ENCODE results near the gene SMAD7.

SMAD7 gene

GRCh38 chr18:48950536-48951447, at the start of gene SMAD7:
TSS of gene SMAD7 (minus strand) at chr18:48950965. CDS start at chr18:48950424, 541 bp downstream.
- Histone ChIP-seq H3K9ac (ENCODE audit: low read length) (peak within 1 kb of the TSS; percentile 77), H3K27me3 (ENCODE audit: control insufficient read depth, insufficient read depth, low read length) (no peaks in the 10 kb centered on the region), H3K9me3 (ENCODE audit: control insufficient read depth, low read length) (no peaks in the 10 kb centered on the region), H3K36me3 (ENCODE audit: control insufficient read depth, insufficient read depth, low read length) (no peaks in the 10 kb centered on the region), H3K4me3 (ENCODE audit: low read length) (peak within 1 kb of the TSS; percentile 94), H3K4me1 (ENCODE audit: control insufficient read depth, insufficient read depth, low read length) (peaks cover 26% of the 10 kb centered on the region)

GRCh38 chr18:48999569-48999968, 48.8 kb upstream of the SMAD7 start:
- peaks cover 3% of the 10 kb centered on the region for H3K27me3 ChIP-seq (ENCODE audit: control insufficient read depth, insufficient read depth, low read length)
- H3K36me3 ChIP-seq (ENCODE audit: control insufficient read depth, insufficient read depth, low read length), result no peaks in the 10 kb centered on the region
- no peaks in the 10 kb centered on the region for H3K9me3 ChIP-seq (ENCODE audit: control insufficient read depth, low read length)
- H3K4me1 ChIP-seq (ENCODE audit: control insufficient read depth, insufficient read depth, low read length), result peaks cover 16% of the 10 kb centered on the region
- H3K4me3 ChIP-seq (ENCODE audit: low read length), result no peak overlapping the region
- no peak overlapping the region for H3K9ac ChIP-seq (ENCODE audit: low read length)

- Histone ChIP-seq H3K4me1 (ENCODE audit: control insufficient read depth, insufficient read depth, low read length) (peaks cover 29% of the 10 kb centered on the region), H3K9ac (ENCODE audit: low read length) (no peak overlapping the region), H3K4me3 (ENCODE audit: low read length) (no peak overlapping the region), H3K9me3 (ENCODE audit: control insufficient read depth, low read length) (no peaks in the 10 kb centered on the region), H3K36me3 (ENCODE audit: control insufficient read depth, insufficient read depth, low read length) (no peaks in the 10 kb centered on the region), H3K27me3 (ENCODE audit: control insufficient read depth, insufficient read depth, low read length) (no peaks in the 10 kb centered on the region)
These were observed 47.4 kb upstream of the SMAD7 start for GRCh38 chr18:48997985-48998831.

GRCh38 chr18:48997681-48997984, 46.9 kb upstream of the SMAD7 start:
- H3K36me3 ChIP-seq (ENCODE audit: control insufficient read depth, insufficient read depth, low read length), result no peaks in the 10 kb centered on the region
- H3K4me3 ChIP-seq (ENCODE audit: low read length), result no peak overlapping the region
- H3K4me1 ChIP-seq (ENCODE audit: control insufficient read depth, insufficient read depth, low read length), result peaks cover 34% of the 10 kb centered on the region
- H3K27me3 ChIP-seq (ENCODE audit: control insufficient read depth, insufficient read depth, low read length), result no peaks in the 10 kb centered on the region
- no peaks in the 10 kb centered on the region for H3K9me3 ChIP-seq (ENCODE audit: control insufficient read depth, low read length)
- H3K9ac ChIP-seq (ENCODE audit: low read length), result no peak overlapping the region

GRCh38 chr18:48996901-48997463, 46.2 kb upstream of the SMAD7 start:
- peaks cover 34% of the 10 kb centered on the region for H3K4me1 ChIP-seq (ENCODE audit: control insufficient read depth, insufficient read depth, low read length)
- peak overlapping the region; percentile 31 for H3K9ac ChIP-seq (ENCODE audit: low read length)

GRCh38 chr18:48996041-48996440, 45.3 kb upstream of the SMAD7 start:
- no peaks in the 10 kb centered on the region for H3K9me3 ChIP-seq (ENCODE audit: control insufficient read depth, low read length)
- no peak overlapping the region for H3K4me3 ChIP-seq (ENCODE audit: low read length)
- H3K4me1 ChIP-seq (ENCODE audit: control insufficient read depth, insufficient read depth, low read length), result peaks cover 34% of the 10 kb centered on the region
- H3K36me3 ChIP-seq (ENCODE audit: control insufficient read depth, insufficient read depth, low read length), result no peaks in the 10 kb centered on the region
- H3K27me3 ChIP-seq (ENCODE audit: control insufficient read depth, insufficient read depth, low read length), result no peaks in the 10 kb centered on the region
- H3K9ac ChIP-seq (ENCODE audit: low read length), result no peak overlapping the region

More at GRCh38 chr18:48996901-48997463, 46.2 kb upstream of the SMAD7 start:
- no peaks in the 10 kb centered on the region for H3K36me3 ChIP-seq (ENCODE audit: control insufficient read depth, insufficient read depth, low read length)
- H3K27me3 ChIP-seq (ENCODE audit: control insufficient read depth, insufficient read depth, low read length), result no peaks in the 10 kb centered on the region
- no peaks in the 10 kb centered on the region for H3K9me3 ChIP-seq (ENCODE audit: control insufficient read depth, low read length)
- no peak overlapping the region for H3K4me3 ChIP-seq (ENCODE audit: low read length)

- Histone ChIP-seq H3K9me3 (ENCODE audit: control insufficient read depth, low read length) (no peaks in the 10 kb centered on the region), H3K4me1 (ENCODE audit: control insufficient read depth, insufficient read depth, low read length) (peaks cover 41% of the 10 kb centered on the region), H3K36me3 (ENCODE audit: control insufficient read depth, insufficient read depth, low read length) (no peaks in the 10 kb centered on the region), H3K4me3 (ENCODE audit: low read length) (no peak overlapping the region), H3K27me3 (ENCODE audit: control insufficient read depth, insufficient read depth, low read length) (no peaks in the 10 kb centered on the region), H3K9ac (ENCODE audit: low read length) (no peak overlapping the region)
These were observed 44.4 kb upstream of the SMAD7 start for GRCh38 chr18:48994926-48995835.

- Histone ChIP-seq H3K4me3 (ENCODE audit: low read length) (no peak overlapping the region), H3K9ac (ENCODE audit: low read length) (no peak overlapping the region)
These were observed 43.4 kb upstream of the SMAD7 start for GRCh38 chr18:48994044-48994651.

GRCh38 chr18:48993586-48993985, 42.8 kb upstream of the SMAD7 start:
- H3K27me3 ChIP-seq (ENCODE audit: control insufficient read depth, insufficient read depth, low read length), result no peaks in the 10 kb centered on the region
- peaks cover 41% of the 10 kb centered on the region for H3K4me1 ChIP-seq (ENCODE audit: control insufficient read depth, insufficient read depth, low read length)
- no peak overlapping the region for H3K9ac ChIP-seq (ENCODE audit: low read length)
- no peaks in the 10 kb centered on the region for H3K36me3 ChIP-seq (ENCODE audit: control insufficient read depth, insufficient read depth, low read length)
- H3K9me3 ChIP-seq (ENCODE audit: control insufficient read depth, low read length), result no peaks in the 10 kb centered on the region
- no peak overlapping the region for H3K4me3 ChIP-seq (ENCODE audit: low read length)

More at GRCh38 chr18:48994044-48994651, 43.4 kb upstream of the SMAD7 start:
- Histone ChIP-seq H3K4me1 (ENCODE audit: control insufficient read depth, insufficient read depth, low read length) (peaks cover 41% of the 10 kb centered on the region), H3K9me3 (ENCODE audit: control insufficient read depth, low read length) (no peaks in the 10 kb centered on the region), H3K36me3 (ENCODE audit: control insufficient read depth, insufficient read depth, low read length) (no peaks in the 10 kb centered on the region), H3K27me3 (ENCODE audit: control insufficient read depth, insufficient read depth, low read length) (no peaks in the 10 kb centered on the region)

- H3K27me3 ChIP-seq (ENCODE audit: control insufficient read depth, insufficient read depth, low read length), result no peaks in the 10 kb centered on the region
- no peaks in the 10 kb centered on the region for H3K36me3 ChIP-seq (ENCODE audit: control insufficient read depth, insufficient read depth, low read length)
- H3K4me1 ChIP-seq (ENCODE audit: control insufficient read depth, insufficient read depth, low read length), result peaks cover 38% of the 10 kb centered on the region
- no peak overlapping the region for H3K9ac ChIP-seq (ENCODE audit: low read length)
- H3K9me3 ChIP-seq (ENCODE audit: control insufficient read depth, low read length), result no peaks in the 10 kb centered on the region
- H3K4me3 ChIP-seq (ENCODE audit: low read length), result no peak overlapping the region
These were observed 42.2 kb upstream of the SMAD7 start for GRCh38 chr18:48992791-48993555.

All from mucosa of stomach (tissue), 1 donor.